H9 (cell line): ENCODE measurements around the gene AADACL3. TPM values are rescaled to one million over a fixed set of nuclear protein-coding genes. Genes with fewer than 3 reads are reported as not detected.

ENCODE experiments used
- DNase-seq: peaks from one replicate; pipeline ENCODE4 v3.0.0-alpha.2; 2017
- H2AFZ ChIP-seq: one replicate; pipeline ENCODE4 v1.6.1; 2013; ENCODE audit warnings: mild to moderate bottlenecking, low read length, control low read depth, moderate library complexity
- H2AK5ac ChIP-seq: 2 replicates; pipeline ENCODE4 v1.6.1; 2013; ENCODE audit warnings: low read length, control low read depth, mixed read lengths; ENCODE audit not compliant: insufficient read length
- H2BK120ac ChIP-seq: one replicate; pipeline ENCODE4 v1.6.1; 2013; ENCODE audit warnings: low read depth, mild to moderate bottlenecking, low read length, control low read depth, inconsistent platforms; ENCODE audit not compliant: poor library complexity, severe bottlenecking
- H2BK12ac ChIP-seq: 2 replicates; pipeline ENCODE4 v1.6.1; 2013; ENCODE audit warnings: low read length, control low read depth, mixed read lengths, low read depth; ENCODE audit not compliant: insufficient read length
- H2BK15ac ChIP-seq: 2 replicates; pipeline ENCODE4 v1.6.1; 2013; ENCODE audit warnings: low read depth, low read length, control low read depth
- H2BK20ac ChIP-seq: one replicate; pipeline ENCODE4 v1.6.1; 2013; ENCODE audit warnings: low read depth, mild to moderate bottlenecking, low read length, control low read depth, inconsistent platforms; ENCODE audit not compliant: poor library complexity, severe bottlenecking
- H2BK5ac ChIP-seq: 2 replicates; pipeline ENCODE4 v1.6.1; 2013; ENCODE audit warnings: low read length, control low read depth, mixed read lengths; ENCODE audit not compliant: insufficient read length
- H3K14ac ChIP-seq: 2 replicates; pipeline ENCODE4 v1.6.1; 2013; ENCODE audit warnings: low read length, control low read depth; ENCODE audit not compliant: insufficient read depth
- H3K18ac ChIP-seq: 2 replicates; pipeline ENCODE4 v1.6.1; 2013; ENCODE audit warnings: low read depth, mild to moderate bottlenecking, mixed read lengths, low read length, control low read depth; ENCODE audit not compliant: insufficient read length
- H3K23ac ChIP-seq: 2 replicates; pipeline ENCODE4 v1.6.1; 2013; ENCODE audit warnings: low read length, control low read depth, mixed read lengths, low read depth; ENCODE audit not compliant: insufficient read length
- H3K23me2 ChIP-seq: 2 replicates; pipeline ENCODE4 v1.6.1; 2013; ENCODE audit warnings: low read depth, mild to moderate bottlenecking, mixed read lengths, low read length, control low read depth; ENCODE audit not compliant: insufficient read length, poor library complexity, severe bottlenecking
- H3K27ac ChIP-seq: 2 replicates; pipeline ENCODE4 v1.5.1; 2013; ENCODE audit warnings: low read length, control low read depth, mixed read lengths, low read depth; ENCODE audit not compliant: insufficient read length
- H3K27me3 ChIP-seq: 2 replicates; pipeline ENCODE4 v1.6.1; 2013; ENCODE audit warnings: low read length, control low read depth, inconsistent platforms; ENCODE audit not compliant: insufficient read depth
- H3K4ac ChIP-seq: 2 replicates; pipeline ENCODE4 v1.6.1; 2013; ENCODE audit warnings: low read depth, mild to moderate bottlenecking, control low read depth, inconsistent platforms, low read length, moderate library complexity
- H3K4me1 ChIP-seq: 2 replicates; pipeline ENCODE4 v1.6.1; 2013; ENCODE audit warnings: low read length, control low read depth, inconsistent platforms; ENCODE audit not compliant: insufficient read depth
- H3K4me2 ChIP-seq: 2 replicates; pipeline ENCODE4 v1.6.1; 2013; ENCODE audit warnings: low read length, control low read depth, mixed read lengths; ENCODE audit not compliant: insufficient read length, insufficient read depth
- H3K56ac ChIP-seq: 2 replicates; pipeline ENCODE4 v1.6.1; 2013; ENCODE audit warnings: low read depth, mild to moderate bottlenecking, mixed read lengths, low read length, control low read depth; ENCODE audit not compliant: insufficient read length
- H3K79me1 ChIP-seq: 2 replicates; pipeline ENCODE4 v1.6.1; 2013; ENCODE audit warnings: low read depth, mild to moderate bottlenecking, moderate library complexity, low read length, control low read depth, inconsistent platforms; ENCODE audit not compliant: insufficient read depth, poor library complexity, severe bottlenecking
- H3K79me2 ChIP-seq: 2 replicates; pipeline ENCODE4 v1.6.1; 2013; ENCODE audit warnings: low read length, control low read depth, inconsistent platforms; ENCODE audit not compliant: insufficient read depth
- H3K9ac ChIP-seq: 2 replicates; pipeline ENCODE4 v1.6.1; 2013; ENCODE audit warnings: low read length, control low read depth, mixed read lengths; ENCODE audit not compliant: insufficient read length; ENCODE audit errors: extremely low read depth
- H3K9me3 ChIP-seq: one replicate; pipeline ENCODE4 v1.6.1; 2013; ENCODE audit warnings: low read depth, low read length, inconsistent platforms; ENCODE audit not compliant: control insufficient read depth
- H3T11ph ChIP-seq: one replicate; pipeline ENCODE4 v1.6.1; 2013; ENCODE audit warnings: mild to moderate bottlenecking, low read length, control low read depth, inconsistent platforms
- H4K20me1 ChIP-seq: one replicate; pipeline ENCODE4 v1.6.1; 2013; ENCODE audit not compliant: control insufficient read depth, insufficient read length, insufficient read depth
- H4K5ac ChIP-seq: 2 replicates; pipeline ENCODE4 v1.6.1; 2013; ENCODE audit warnings: low read depth, mild to moderate bottlenecking, mixed read lengths, low read length, control low read depth; ENCODE audit not compliant: insufficient read length
- H4K8ac ChIP-seq: replicated peaks from 2 replicates; pipeline ENCODE4 v1.6.1; 2013; ENCODE audit warnings: low read length, control low read depth, mixed read lengths, low read depth; ENCODE audit not compliant: insufficient read length
- H4K91ac ChIP-seq: 2 replicates; pipeline ENCODE4 v1.6.1; 2013; ENCODE audit warnings: low read depth, mild to moderate bottlenecking, moderate library complexity, mixed read lengths, low read length, control low read depth; ENCODE audit not compliant: insufficient read length
- H3K27ac Mint-ChIP-seq, 3 experiments: 2 replicates in 2 of 3; 3 replicates in 1 of 3; pipeline ENCODE4 v1.8.0; 2020 to 2021; ENCODE audit warnings: mixed read lengths in 3 of 3, mild to moderate bottlenecking in 1 of 3, moderate library complexity in 1 of 3
- H3K27me3 Mint-ChIP-seq: 2 replicates; pipeline ENCODE4 v1.8.0; 2021; ENCODE audit warnings: low read depth, mild to moderate bottlenecking, moderate library complexity, mixed read lengths
- H3K36me3 Mint-ChIP-seq, 3 experiments: 2 replicates in 2 of 3; 3 replicates in 1 of 3; pipeline ENCODE4 v1.8.0; 2020 to 2021; ENCODE audit warnings: low read depth in 3 of 3, mixed read lengths in 3 of 3; ENCODE audit not compliant: insufficient read depth in 1 of 3
- H3K4me1 Mint-ChIP-seq, 2 experiments: 2 replicates each; pipeline ENCODE4 v1.8.0; 2020; ENCODE audit warnings: mixed read lengths in 2 of 2
- H3K4me3 Mint-ChIP-seq, 2 experiments: 2 replicates in 1 of 2; 3 replicates in 1 of 2; pipeline ENCODE4 v1.8.0; 2020 to 2021; ENCODE audit warnings: mild to moderate bottlenecking in 2 of 2, mixed read lengths in 2 of 2, moderate library complexity in 1 of 2
- H3K9me3 Mint-ChIP-seq, 2 experiments: 2 replicates in 1 of 2; 3 replicates in 1 of 2; pipeline ENCODE4 v1.8.0; 2020; ENCODE audit warnings: mild to moderate bottlenecking in 2 of 2, mixed read lengths in 2 of 2, moderate library complexity in 1 of 2
- WGBS: extraction: QIAGEN DNeasy Blood & Tissue Kit; methylation state at CpG from one replicate; pipeline ENCODE4 v1.1.7; 2013; ENCODE audit warnings: missing lambda C conversion rate, low lambda C conversion rate, mixed read lengths; ENCODE audit not compliant: insufficient read length; ENCODE audit errors: extremely low coverage; 5-methylcytosine and 5-hydroxymethylcytosine counted together
- total RNA-seq: library from RNA; stranded (reverse); gene quantifications from 2 replicates; pipeline ENCODE4 v1.2.1, GENCODE V29; 2021
- TF ChIP-seq, protein P1 (sequence below): fragments of 200-600 bp; sonication (generic); conservative IDR thresholded peaks from 3 replicates; pipeline ENCODE4 v1.8.0; 2021; ENCODE audit warnings: antibody characterized with exemption, mild to moderate bottlenecking

The AADACL3 gene
- total RNA-seq, 1 experiment from 2014 or later, result 0.22 TPM

DNA sequence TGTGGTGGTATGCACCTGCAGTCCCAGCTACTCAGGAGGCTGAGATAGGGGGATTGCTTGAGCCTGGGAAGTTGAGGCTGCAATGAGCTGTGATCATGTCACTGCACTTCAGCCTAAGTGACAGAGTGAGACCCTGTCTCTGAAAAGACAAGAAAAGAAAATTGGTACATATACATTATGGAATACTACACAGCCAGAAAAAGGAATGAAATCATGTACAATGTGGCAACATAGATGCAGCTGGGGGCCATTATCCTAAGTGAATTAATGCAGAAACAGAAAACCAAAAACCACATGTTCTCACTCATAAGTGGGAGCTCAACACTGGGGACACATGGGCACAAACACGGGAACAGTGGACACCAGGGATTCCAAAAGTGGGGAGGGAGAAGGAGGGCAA lies 23.0 kb downstream of the AADACL3 start:
- Histone ChIP-seq H4K91ac (no peak overlapping the region), H2BK20ac (no peak overlapping the region), H2AFZ (no peak overlapping the region), H3T11ph (no peak overlapping the region), H4K5ac (no peak overlapping the region), H3K4me1 (peaks cover 3% of the 10 kb centered on the region; the same call in 1 of the 2 replicates), H2BK12ac (no peak overlapping the region), H4K8ac (no peak overlapping the region), H3K56ac (no peak overlapping the region), H3K23me2 (no peaks in the 10 kb centered on the region), H3K79me2 (no peaks in the 10 kb centered on the region), H3K14ac (no peak overlapping the region), H4K20me1 (no peaks in the 10 kb centered on the region), H3K23ac (no peak overlapping the region), H3K27me3 (no peaks in the 10 kb centered on the region), H2BK120ac (no peak overlapping the region), H2AK5ac (no peak overlapping the region), H3K9ac (no peak overlapping the region), H3K79me1 (no peaks in the 10 kb centered on the region), H3K9me3 (no peaks in the 10 kb centered on the region), H3K4me2 (no peak overlapping the region), H3K4ac (no peak overlapping the region), H3K27ac (no peak overlapping the region), H2BK5ac (no peak overlapping the region), H3K18ac (no peak overlapping the region), H2BK15ac (no peak overlapping the region)
- WGBS, result no CpG with 5 or more reads among the region's 1 CpG
- H3K27ac Mint-ChIP-seq, result no peak overlapping the region
- peaks cover 7% of the 10 kb centered on the region in 2 experiments; a peak in 3 of 4 replicates for H3K4me1 Mint-ChIP-seq
- no peaks in the 10 kb centered on the region for H3K27me3 Mint-ChIP-seq
- no peaks in the 10 kb centered on the region for H3K36me3 Mint-ChIP-seq
- DNase-seq, result no peak
- H3K9me3 Mint-ChIP-seq, result peaks cover 3 to 4% of the 10 kb centered on the region in 2 experiments; a peak in 4 of 5 replicates
- TF ChIP-seq, protein P1, sequence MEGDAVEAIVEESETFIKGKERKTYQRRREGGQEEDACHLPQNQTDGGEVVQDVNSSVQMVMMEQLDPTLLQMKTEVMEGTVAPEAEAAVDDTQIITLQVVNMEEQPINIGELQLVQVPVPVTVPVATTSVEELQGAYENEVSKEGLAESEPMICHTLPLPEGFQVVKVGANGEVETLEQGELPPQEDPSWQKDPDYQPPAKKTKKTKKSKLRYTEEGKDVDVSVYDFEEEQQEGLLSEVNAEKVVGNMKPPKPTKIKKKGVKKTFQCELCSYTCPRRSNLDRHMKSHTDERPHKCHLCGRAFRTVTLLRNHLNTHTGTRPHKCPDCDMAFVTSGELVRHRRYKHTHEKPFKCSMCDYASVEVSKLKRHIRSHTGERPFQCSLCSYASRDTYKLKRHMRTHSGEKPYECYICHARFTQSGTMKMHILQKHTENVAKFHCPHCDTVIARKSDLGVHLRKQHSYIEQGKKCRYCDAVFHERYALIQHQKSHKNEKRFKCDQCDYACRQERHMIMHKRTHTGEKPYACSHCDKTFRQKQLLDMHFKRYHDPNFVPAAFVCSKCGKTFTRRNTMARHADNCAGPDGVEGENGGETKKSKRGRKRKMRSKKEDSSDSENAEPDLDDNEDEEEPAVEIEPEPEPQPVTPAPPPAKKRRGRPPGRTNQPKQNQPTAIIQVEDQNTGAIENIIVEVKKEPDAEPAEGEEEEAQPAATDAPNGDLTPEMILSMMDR, result no peak
- no peak overlapping the region for H3K4me3 Mint-ChIP-seq
